HT-29 (cell line): Measurements from ENCODE around the gene PTPRT. TPM values are rescaled to one million over a fixed set of nuclear protein-coding genes. Genes with fewer than 3 reads are reported as not detected.

Experiments used
- DNase-seq: peaks from one replicate; pipeline ENCODE4 v3.0.0-alpha.2; 2015; ENCODE audit warnings: low spot score
- total RNA-seq: library from RNA; depleted of rRNA; stranded (reverse); fragments of >200 nt; shearing (Covaris generic); gene quantifications from 2 replicates; pipeline ENCODE4 v1.2.3, GENCODE V29; 2014

Gene PTPRT
- total RNA-seq, 1 experiment from 2014 or later: not detected

GRCh38 chr20:42735539-42735938 lies 454.2 kb downstream of the PTPRT start:
- DNase-seq: no peak

- DNase-seq: no peak
Observed at GRCh38 chr20:42734660-42735368, 454.9 kb downstream of the PTPRT start.

- no peak for DNase-seq
Observed at GRCh38 chr20:42721923-42722322, 467.8 kb downstream of the PTPRT start.

DNA sequence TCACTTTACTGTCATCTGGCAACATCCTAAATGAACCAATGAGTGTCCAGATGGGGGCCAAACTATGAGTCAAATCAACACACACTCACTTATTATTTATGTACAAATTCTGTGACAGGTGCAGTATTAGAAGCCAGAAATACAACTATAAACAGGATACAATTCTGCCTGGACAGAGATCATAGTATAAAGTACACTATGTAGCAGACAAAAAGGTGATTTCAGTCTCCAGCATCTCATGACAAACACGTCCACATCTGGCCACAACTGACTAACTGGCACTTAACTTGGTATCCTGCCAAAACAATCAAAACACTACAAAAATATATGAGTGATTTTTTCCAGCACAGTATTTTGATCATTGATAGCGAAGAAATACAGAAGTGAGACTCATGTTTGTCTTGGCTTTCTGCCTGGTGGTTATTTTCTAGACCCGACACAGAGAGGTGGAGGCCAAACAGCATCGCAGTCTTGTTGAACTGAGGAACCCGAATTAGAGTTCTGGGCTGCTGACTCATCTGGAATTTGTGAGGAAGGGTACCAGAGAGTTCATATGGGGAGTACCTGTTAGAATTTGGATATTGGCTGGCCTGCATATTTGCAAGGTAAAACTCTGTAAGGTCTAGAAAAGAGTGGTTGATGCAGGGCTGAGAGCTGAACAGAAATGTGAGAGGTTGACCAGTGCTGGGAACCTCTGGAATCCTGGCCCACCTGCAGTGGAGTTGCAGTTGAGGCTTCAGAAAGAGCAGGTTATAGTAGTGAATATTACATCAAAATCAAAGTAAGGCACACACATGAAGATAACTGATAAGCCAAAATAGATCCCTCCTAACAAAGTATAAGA lies 475.2 kb downstream of the PTPRT start:
- no peak for DNase-seq

DNA sequence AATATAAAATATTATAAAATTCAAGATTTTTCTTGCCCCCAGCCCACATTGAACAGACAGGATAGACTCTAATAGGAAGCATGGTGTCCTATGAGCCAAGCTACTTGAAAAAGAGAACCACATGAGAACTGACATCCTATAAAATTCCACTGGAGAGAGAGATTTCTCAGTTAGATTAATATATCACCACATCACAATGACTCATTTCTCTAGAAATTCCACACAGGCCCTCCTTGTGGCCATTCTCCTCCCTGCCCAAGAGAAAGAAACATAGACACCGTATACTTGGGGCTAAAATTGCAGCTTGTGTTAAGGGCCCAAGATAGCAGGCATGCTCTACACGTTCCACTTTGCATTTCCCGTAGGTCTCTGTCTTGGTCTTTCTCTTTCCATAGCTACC lies 481.4 kb downstream of the PTPRT start:
- no peak for DNase-seq

GRCh38 chr20:42706759-42707158 lies 482.9 kb downstream of the PTPRT start:
- DNase-seq: no peak

DNA sequence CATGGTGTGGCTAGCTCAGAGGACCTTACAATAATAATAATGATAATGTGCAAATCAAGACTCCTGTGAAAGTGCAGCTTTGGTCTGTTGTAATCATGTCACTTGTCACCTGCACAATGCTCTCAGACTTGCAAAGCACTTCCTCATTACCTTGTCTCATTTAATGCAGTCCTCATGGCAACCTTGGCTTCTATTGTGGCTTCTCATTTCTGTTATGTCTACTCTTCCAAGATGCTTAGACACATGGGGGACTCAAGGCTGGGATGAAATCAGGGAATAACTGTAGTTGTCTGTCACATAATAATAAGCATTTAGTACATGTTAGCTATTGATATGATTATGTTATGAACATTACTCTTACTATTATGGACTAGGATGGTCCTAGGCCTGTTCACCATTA lies 484.2 kb downstream of the PTPRT start:
- no peak for DNase-seq

- no peak for DNase-seq
Observed at GRCh38 chr20:42703744-42704143, 486.0 kb downstream of the PTPRT start.

DNA sequence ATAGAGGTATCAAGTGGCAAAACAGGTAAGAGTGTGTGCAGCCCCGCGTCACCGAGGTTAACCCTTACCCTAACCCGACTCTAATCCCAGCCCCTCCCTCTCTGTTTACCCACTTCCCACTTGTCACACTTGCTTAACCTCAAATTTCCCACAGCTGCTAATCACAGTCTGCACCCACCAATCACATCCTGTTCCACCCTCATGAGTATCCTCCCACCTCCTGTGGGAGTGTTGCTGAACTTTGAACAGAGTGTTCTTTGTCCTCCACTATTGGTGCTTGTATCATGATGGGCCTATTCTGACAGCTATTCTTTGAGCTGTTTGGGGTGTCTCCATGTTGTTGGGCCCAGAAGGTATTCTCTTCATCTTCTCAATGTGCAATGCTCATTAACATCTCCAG lies 487.8 kb downstream of the PTPRT start:
- DNase-seq: no peak

- DNase-seq: no peak
Observed at GRCh38 chr20:42700372-42700771, 489.3 kb downstream of the PTPRT start.

- DNase-seq: no peak
Observed at GRCh38 chr20:42697962-42698361, 491.7 kb downstream of the PTPRT start.

DNA sequence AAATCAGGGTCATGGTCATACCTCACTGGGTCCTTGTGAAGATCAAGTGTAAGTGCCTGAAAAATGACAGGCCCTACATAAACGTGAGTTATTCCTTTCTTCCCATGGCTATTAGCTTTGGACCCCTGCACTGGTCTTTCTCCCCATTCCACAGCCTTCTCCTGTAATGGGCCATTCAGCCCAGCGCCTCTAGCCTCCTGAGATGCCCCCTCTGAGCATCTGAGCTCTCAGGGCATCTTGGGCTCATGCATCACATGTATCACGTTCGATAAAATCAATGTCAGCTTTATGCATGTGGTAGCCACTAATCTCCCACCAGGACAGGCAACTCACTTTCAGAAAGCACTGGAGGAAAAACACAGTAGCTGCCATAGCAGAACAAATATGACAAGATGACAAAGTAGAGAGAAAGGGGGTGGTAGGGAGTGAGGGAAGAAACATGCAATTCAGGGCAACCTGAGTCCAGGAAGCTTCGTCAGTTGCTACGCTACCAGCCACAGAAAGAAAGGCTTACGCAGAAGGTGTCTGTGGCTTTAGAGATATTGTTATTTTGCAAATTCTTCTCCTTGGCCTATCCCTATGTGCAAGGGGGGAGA lies 498.8 kb downstream of the PTPRT start:
- DNase-seq: no peak

DNA sequence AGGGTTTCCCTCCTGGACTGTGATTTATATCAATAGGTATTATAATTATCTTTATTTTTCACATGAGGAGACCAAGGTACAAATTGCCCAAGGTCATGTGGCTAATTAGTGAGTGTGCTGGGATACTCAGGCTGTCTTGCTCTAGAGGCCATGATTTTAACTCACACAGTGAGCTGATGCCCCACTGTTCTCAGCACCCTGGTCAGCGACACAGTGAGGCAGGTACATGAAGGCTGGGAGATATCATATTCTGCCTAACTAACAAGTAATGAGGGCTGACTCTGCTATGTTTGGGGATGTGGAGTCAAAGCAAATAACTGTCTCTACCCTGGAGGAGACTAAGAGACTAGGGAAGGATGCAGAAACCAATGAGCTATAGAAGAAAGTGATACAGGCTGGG lies 501.1 kb downstream of the PTPRT start:
- peak; percentile 41 for DNase-seq

- DNase-seq: no peak
Observed at GRCh38 chr20:42686057-42686456, 503.6 kb downstream of the PTPRT start.

DNA sequence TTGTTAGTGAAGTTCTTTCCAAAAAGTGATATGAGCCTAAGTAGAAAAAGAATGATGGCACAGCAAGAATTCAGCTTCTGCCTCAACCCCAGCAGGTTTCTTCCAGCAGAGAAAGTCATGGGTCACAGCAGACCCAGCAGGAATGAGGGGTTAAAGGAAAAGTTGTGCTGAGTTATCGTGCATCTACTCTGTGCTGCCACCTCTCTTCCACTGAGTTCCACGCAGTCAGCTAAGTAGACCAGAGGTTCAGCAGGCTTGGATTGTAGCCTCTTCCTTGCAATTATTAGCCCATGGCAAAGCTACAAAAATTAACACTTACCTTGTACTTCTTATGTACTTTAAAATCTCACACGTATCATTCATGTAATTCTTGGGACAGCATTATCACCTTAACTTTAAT lies 510.8 kb downstream of the PTPRT start:
- peak; percentile 47 for DNase-seq

- DNase-seq: no peak
Observed at GRCh38 chr20:42656130-42656529, 533.6 kb downstream of the PTPRT start.

DNA sequence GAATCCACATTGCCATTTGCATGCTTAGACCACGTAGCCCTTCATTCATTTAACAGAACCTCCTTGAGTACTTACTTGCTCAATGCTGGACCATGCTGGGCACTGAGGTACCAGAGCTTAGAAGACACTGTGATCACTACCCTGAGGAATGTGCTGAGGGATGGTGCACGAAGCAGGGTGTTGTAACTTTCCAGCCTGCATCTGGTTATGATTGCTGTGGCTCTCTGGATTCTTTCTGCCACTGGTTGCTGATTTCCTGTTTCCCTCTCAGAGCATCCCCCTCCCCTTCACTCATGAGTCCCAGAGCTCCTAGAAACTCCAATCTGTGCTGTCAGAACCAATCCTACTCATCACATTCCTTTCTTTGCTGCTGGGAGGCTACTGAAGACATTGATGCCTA lies 537.4 kb downstream of the PTPRT start:
- no peak for DNase-seq

DNA sequence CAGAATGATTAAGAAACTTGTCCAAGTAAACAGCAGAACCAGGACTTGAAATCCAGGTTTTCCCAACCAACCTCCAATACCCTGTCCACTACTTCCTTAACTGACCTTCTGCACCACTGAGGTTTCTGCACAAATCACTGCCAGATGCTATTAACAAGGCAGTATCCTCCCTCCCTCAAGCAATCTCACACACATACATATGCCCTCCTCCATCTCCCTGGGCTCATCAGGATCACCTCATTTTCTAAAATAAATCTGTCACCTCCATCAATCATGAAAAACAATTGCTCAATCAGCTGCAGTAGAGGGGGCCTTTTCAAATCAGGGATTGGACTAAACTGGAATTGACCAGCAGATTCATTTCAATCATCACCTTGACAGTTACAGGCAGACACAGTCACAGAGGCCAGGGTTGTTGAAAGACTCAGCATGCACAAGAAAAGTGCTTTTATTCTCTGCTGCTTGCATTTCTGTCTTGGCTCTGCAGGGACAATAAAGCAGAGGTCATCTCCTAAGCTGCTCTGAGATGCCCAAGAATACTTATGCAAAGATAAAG lies 539.4 kb downstream of the PTPRT start:
- no peak for DNase-seq

DNA sequence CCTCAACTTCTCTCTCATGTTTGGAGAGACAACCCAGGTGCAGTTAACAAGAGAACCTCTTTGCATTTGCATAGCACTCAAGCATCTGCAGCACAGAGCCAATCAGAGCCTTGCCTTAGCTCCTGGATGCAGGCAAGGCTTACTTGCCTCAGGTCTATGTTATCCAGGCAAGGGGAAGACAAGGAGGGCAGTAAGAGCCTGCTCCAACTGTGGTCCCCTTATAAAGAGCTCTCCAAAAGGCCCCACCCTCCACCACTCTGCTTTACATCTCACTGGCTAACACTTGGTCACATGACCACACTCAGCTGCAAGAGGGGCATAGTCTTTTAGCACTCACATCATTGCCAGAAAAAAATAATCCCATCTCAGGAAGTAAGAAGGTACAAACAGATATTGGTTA lies 540.0 kb downstream of the PTPRT start:
- DNase-seq: no peak

GRCh38 chr20:42646250-42646649 lies 543.5 kb downstream of the PTPRT start:
- no peak for DNase-seq

- no peak for DNase-seq
Observed at GRCh38 chr20:42641886-42642285, 547.8 kb downstream of the PTPRT start.

DNA sequence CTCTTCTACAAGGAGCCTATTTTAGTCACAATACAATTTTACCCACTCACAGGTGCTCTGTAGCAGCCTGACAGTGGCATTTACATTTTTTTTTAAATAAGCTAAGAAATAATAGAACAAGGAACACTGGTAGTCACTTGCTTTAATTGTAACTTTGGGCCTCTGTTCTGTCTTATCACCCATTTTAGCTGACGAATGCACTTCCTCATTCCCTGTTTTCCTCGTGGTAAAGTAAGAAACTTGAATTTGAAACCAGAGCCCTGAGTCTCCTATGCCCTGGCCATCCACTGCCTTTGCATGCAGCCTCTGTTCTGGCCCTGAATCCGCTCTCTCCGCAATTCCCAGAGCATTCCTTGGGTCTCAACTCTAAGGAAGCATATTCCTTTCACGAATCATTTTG lies 550.6 kb downstream of the PTPRT start:
- no peak for DNase-seq
